GM21528 (cell line): ENCODE results near the gene RANBP1.

Experiments used
- ATAC-seq: cut with Tn5 transposase; IDR thresholded peaks from one replicate; pipeline ENCODE4 v1.9.1; 2021; ENCODE audit warnings: mild to moderate bottlenecking, moderate library complexity; ENCODE audit not compliant: unreplicated experiment, low FRiP score

Gene RANBP1

DNA sequence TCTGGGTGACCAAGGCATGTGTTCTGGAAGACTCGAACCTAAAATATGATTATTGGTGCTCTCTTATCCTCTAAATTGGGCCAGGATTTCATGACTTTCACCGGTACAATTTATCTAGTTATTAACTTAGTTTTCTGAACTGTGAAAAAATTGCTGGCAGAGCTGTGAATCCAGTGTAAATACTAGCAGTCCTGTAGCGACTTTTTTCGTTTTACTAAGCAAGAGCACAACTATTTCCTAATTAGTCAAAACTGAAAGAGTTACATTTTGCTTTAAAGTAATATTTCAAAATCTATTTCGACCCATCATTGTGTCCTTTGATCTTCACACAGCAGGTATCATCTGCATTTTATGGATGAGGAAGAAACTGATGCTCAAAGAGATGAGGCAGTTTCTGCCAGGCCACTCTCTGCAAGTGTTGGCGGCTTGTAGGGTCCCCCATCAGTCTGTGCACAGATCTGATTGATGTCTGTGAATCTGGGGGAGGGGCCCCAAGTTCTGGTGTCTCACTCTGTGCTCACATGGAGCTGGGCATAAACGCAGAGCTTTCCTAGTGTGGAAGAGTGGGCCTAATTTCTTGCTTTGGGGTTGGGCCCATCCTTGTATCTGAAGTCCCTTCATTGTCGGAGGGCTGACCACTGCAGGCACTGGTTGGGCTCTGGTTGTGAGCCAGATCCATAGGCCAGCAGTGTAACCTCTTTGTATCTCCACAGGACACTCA, 2.6 kb downstream of the RANBP1 start:
- ATAC-seq = no peak

DNA sequence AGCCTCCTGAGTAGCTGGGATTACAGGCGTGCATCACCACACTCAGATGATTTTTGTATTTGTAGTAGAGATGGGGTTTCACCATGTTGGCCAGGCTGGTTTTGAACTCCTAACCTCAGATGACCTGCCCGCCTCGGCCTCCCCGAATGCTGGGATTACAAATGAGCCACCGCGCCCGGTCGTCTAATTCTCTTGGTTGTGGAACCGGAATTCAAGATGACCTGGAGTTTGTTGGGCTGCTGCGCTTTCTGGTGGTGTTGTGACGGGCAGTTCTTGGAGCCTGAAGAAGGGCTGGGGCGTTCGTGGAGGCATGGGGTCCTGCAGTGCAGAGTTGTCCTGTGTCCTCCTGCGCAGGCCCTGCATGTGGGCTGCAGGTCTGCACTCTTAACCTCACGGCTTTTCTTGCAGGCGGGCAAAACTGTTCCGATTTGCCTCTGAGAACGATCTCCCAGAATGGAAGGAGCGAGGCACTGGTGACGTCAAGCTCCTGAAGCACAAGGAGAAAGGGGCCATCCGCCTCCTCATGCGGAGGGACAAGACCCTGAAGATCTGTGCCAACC, 6.0 kb downstream of the RANBP1 start:
- no peak for ATAC-seq

DNA sequence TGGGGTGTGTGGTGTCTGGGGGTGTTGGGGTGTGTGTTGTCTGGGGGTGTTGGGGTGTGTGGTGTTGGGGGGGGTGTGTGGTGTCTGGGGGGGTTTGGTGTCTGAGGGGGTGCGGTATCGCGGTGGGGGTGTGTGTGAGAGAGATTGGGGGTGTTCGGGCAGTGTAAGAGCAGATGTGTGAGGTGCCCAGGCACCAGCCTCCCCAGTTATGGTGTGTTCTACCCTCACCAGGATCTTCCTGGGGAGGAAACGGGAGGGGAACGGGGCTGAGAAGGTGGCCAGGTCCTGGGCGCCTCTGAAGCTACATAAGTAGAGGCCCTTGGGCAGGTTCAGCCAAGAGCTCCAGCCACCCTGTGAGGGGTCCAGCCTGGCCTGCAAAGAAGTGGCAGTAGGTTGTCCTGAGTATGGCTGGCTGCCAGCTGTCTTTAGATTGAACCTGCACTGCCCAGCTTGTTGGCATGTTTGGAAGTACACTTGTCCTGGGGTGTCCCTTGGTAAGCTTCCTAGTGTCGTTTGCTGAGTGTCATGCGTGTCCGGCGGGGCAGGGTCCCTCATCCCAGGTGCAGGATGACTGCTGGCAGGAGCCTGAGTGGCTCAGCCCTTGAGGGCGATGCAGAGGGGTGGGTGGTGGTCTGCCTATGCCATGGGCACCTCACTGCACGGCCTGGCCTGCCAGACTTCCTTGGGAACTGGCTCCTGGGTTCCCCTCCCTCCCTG, 7.6 kb downstream of the RANBP1 start:
- no peak for ATAC-seq

DNA sequence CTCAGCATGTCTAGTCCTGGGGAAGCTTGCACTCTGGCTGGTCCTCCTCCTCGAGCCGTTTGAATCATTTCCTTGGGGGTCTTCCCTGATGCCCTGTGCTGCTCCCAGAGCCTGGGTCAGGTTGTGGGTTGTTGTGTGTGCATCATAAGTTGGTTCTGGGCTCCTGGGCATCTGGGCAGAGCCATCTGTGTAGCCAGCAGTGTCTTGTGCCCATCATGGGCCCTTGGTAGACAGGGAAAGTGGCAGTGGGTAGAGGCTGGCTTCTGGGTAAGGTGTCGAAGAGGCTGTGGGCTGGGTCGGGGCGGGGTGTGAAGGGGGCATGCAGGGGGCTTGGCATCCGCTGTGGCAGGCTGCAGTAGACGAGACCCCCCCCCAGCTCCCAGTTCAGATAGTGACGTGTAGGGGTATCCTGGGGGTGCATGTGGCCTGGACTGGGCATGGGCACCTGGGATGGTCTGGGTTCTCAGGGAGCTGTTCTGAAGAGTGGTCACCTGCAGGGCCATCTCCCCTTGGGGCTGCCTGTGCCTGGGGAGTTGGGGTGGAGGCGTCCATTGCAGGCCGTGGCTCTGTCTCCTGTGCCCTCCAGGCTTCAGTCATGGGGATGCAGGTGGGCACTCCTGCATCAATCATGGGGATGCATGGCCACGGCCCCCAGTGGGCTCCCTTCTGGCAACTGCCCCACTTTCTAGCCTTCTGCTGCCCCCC, 8.3 kb downstream of the RANBP1 start:
- no peak for ATAC-seq

DNA sequence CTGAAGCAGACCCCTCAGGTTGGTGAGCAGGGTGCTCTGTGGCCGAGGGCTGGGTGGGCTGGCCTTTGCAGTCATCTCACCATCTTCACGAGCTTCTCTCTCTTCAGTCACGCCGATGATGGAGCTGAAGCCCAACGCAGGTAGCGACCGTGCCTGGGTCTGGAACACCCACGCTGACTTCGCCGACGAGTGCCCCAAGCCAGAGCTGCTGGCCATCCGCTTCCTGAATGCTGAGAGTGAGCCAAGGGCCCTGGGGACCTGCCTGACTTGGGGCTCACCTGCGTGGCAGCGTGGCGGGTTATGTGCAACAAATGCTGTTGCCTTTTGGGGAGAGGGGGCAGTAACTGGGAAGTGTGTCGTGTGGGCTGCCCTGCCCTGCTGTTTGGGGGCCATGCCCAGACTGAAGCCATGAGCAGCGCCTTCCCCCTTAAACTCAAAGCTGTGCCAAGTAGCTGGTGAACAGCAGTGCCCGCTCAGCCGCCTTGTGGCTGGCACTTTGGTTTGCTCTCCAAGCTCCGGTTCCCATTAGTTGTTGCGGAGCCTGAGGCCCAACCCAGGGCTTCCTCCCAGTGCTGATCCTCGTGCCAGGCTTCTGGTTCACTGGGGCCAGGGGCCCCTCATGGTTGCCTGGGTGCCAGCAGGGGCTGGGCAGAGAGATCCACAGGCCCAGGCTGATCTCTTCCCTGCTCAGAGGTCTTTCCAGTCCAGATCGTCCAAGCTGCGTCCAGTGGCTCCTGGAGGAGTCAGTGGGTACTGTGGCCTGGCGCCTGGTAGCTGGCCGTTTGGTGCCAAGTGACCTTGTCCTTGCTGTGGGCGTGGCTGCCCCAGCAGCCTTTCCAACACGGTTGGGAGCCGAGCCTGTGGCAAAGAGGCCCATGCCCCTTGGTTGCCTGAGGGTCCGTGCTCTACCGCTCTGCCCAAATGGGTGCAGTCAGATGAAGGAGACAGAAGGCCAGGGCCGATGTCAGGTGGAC, 9.6 kb downstream of the RANBP1 start:
- no peak for ATAC-seq

DNA sequence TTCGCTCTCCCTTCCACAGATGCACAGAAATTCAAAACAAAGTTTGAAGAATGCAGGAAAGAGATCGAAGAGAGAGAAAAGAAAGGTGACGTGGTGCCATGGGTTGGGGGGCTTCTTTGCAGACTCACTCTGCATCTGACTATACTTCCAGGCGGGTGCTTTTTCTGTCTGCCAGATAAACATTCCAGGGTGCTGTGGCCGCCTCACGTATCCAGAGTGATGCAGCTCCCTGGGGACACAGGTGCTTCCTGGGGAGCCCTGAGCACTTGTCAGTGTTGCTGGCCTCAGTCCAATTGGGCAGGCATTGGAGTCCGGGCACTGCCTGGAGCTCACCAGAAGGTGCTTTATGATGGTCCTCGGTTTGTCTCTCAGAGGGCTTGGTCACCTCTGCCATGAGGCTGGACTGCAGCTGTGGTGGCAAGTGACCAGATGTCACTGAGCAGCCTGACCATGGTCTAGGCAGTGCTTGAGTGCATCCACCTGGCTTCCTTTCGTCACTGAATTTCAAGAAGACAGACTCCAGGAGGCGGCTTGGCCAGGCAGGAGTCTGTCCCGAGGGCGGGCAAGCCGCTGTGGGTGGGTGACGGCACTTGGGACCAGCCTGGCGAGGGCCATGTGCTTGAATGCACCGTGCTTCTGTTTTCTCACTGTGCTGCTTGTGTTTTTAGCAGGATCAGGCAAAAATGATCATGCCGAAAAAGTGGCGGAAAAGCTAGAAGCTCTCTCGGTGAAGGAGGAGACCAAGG, 10.6 kb downstream of the RANBP1 start:
- ATAC-seq = no peak

DNA sequence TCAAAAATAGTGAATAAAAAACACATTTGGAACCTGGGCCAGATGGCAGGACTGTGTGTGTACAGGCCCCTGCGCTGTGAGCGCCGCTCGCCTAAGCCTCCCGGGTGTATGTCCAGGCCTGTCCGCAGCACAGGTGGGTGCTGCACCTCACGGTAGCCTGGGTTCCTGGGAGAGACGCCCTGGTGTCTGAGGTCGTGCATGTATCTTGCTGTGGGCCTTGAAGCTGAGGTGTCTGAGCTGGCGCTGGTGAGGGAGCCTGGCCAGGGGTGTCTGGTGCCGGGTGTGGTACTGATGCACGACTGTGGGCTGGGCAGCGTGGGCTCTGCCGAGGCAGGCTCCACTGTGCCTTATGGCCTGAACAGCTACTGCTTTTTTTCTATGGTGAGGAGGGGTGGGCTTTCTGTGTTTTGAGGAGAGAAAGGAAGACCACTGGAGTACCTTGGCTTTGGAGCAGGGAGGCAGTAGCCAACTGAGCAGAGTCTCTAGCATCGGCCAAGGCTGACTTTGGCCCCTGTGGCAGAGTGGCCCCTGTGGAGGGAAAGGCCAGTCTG, 11.5 kb downstream of the RANBP1 start:
- ATAC-seq = no peak

DNA sequence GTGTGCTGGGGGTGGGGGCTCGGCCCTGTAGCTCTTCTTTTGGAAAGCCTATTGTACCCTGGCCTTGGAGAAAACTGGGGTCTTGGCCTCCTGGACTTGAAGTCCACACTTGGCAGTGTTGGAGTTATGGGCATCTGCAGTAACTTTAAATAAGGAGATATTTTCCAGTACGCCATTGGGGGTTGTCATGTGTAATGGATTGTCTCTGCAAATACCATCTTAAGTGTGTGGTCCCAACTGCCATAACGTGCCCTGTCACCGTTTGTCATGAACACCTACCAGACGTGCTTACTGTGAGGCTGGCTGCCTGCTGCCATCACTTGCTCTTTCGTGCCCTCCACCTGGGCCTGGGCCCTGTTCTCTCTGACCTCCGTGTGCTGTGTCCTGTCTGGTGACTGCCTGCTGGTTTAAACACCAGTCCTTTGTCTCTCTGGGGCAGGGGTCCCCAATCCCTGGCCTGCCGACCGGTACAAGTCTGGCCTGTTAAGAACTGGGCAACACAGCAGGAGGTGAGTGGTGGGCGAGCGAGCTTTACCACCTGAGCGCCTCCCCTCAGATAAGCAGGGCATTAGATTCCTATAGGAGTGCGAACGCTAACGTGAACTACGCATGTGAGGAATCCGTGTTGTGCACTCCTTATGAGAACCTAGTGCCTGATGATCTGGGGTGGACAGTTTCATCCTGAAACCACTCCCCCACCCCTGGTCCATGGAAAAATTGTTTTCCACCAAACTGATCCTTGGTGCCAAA, 12.1 kb downstream of the RANBP1 start:
- ATAC-seq = no peak

DNA sequence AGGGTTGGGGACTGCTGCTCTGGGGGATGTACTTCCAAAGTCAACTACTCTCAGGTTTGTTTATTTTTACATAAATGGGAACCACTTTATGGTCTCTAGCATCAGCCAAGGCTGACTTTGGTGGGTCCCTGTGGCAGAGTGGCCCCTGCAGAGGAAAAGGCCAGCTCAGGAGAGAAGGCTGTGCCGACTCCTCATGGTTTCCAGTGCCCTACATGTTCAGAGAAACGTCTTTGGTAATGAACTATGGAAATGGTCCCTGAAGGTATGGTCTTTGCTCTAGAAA, 12.7 kb downstream of the RANBP1 start:
- ATAC-seq = no peak

DNA sequence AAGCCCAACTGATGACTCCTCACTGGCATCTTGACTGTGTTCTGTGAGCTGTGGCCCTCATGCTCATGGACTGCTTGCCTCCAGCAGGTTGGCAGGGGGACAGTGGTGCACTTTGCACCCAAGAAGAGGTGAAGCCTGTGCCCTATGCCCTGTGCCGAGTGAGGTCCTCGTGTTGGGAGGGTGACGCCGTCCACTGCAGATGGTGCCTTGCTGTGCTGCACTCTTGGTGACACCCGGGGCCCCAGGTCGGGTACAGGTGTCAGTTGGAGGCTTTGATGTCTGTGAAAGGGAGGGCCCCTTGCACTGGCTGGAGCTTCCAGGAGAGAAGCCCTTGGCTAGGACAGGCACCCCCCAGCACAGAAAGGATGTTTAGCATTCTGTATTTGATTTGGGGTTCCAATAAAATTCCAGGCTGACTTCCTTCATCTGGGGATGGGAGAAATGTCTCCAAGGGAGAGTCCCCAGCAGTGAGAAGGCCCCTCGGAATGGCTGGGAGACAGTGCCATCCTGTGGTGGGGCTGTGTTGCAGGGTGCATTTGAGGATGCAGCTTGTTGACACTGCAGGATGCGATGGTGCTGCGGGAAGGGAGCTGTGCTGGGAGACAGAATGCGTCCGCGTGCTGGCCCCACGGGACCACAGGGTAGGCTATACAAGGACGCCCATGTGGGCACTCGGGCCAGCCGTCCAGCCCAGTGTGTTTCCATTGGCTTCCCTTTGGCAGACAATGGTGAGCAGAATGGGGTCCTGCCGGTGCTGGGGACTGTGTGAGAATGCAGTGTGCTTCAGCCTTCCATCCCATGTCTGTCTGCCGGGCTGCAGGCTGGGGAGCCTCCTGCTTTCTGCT, 13.2 kb downstream of the RANBP1 start:
- ATAC-seq = no peak

DNA sequence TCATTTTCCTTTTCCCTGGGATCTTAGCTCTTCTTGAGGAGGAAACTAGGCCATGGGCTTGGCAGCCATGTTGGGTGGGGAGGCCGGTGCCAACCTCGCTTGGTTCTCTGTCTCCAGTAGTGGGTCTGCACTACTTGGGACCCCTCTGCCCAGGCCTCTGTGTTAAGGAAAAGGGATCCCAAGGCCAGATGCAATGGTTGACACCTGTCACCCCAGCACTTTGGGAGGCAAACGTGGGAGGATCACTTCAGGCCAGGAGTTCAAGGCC, 13.8 kb downstream of the RANBP1 start:
- ATAC-seq = no peak

DNA sequence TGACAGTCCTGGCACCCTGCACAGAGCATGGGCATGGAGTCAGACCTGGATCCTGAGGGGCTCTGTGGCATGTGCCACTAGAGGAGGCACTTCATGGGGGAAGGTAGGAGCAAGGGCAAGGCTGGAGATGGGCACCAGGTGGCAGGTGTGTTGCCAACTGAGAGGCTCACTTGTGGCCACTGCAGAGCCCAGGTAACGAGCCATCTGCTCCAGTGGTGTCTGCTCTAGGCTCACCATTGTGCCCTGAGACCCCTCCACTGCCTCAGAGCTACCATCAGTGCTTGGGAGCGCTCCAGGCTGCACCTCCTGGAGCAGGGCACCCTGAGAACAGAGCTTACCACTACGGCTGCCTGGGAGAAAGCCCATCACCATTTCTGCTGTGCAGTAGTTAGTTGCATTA, 14.4 kb downstream of the RANBP1 start:
- no peak for ATAC-seq

DNA sequence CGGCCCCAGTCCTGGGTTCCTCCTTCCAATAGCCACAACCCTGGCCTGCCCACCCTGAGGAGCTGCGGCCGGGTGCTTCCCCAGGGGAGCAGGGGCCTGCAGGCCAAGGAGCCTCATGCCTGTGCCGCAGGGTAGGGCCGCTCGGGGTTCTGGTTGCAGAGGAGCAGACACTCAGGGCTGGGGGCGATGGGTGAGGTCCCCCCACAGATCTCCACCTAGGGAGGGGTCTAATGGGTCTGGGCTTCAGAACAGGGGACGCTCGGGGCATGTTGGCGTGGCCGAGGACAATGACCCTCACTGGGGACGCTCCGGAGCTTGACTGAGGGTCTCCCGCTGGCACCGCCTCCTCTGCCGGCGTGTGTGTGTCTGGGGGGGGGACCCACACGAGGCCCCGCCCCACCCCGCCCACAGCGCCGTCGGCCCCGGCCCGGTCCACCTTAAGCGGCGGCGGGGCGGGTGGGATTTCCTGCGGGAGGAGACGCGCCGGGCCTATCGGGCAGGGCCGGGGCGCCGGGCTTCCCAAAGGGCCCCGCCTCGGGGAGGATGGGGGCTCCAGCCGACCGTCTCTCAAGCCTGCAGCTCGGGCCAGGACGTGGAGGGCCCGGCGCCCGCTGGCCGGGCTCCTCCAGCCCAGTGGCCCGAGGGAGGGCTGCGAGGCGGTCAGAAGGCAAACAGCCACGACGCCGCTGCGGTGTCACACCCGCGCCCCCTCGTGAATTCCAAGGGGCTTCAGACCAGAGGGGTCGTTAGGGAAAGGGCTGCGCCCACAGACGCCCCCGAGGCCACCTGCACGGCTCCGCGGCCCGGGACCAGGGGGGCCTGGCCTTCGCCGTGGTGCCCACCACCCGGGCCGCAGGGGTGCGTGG, 15.1 kb downstream of the RANBP1 start:
- peak; percentile 40 for ATAC-seq

DNA sequence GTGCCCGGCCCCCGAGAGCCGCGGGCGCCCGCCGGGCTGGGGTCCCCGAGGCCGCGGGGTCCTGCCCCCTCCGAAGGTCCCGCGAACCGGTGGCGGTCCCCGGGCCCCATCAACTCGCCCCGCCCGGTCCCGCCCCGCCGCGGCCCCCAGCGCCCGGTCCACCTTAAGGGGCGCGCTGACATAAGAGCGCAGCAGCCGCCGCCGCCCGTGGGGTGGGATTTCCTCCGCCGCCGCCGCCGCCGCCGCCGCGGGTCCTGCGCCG, 15.6 kb downstream of the RANBP1 start, which contains the start of gene ZDHHC8:
TSS of gene ZDHHC8 (plus strand) at position 208 of the 262 bp plus-strand sequence. CDS start 144 bp downstream, outside the sequence.
- peak; percentile 40 for ATAC-seq

DNA sequence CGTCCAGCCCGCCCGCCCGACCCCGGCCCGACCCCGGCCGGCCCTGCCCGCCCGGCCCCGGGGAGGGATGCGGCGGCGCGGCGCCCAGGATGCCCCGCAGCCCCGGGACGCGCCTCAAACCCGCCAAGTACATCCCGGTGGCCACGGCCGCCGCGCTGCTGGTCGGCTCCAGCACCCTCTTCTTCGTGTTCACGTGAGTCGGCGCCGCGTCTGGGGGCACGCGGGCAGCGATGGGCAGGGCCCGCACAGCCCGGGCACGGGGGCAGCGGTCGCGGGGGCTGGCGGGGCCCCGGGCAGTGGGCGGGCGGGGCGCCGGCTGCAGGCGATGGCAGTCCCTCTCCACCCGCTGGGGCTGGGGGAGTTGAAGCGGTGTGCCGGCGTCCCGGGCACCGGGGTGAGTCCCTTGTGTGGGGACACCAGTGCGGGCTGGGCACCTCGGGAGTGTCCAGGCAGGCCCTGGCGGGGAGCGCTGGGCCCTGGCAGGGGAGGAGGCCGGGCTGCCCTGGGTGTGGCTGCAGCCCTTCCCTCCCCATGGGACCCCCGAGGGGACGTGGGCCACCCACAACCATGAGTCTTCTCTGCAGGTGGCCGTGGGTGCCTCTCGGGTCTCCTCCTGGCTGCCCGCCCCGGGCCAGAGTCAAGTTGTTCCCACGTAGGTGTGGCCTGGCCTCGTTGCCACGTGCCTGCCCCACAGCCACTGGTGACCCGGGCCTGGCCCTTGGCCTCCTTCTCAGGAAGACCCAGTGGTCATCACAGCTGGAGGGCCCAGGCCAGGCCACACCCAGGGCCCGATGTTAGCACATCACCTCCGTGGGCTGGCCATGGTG, 16.2 kb downstream of the RANBP1 start:
- peak; percentile 5 for ATAC-seq

DNA sequence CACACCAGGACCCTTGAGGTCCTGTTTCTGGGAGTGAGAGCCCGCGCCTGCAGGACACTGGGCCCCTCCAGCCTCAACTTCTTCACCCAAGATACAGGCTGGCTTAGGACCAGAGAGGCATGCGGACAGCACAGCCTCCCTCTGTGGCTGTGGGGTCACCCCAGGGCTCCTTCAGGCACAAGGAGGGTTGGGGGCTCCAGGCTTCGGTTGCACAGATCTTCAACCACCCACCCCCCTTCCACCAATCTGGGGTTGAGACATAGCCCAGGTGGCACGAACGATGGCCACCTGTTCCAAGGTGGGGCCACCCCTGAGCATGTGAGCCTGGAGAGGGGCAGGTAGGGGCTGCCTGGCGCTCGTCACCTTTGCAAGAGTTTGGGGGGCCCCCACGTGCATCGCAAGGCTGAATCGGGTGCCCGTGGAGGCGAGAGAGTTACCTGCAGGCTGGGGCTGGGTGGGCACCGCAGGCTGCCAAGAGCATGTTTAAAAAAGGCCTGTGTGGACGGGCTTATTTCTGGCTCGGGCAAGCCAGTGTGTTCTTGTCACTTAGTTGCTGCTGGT, 16.9 kb downstream of the RANBP1 start:
- no peak for ATAC-seq
